K562 (cell line): Measurements from ENCODE around the gene TRIM33.

Experiments used
- CREB1 ChIP-seq, 2 experiments: sonication (generic) in 1 of 2; formaldehyde crosslinking in 1 of 2; IDR thresholded peaks; 2 replicates each; pipeline versions ENCODE4 v1.6.1 to v1.8.0; 2012 to 2022; ENCODE audit warnings: inconsistent platforms in 1 of 2, mild to moderate bottlenecking in 1 of 2, missing genetic modification reagents in 1 of 2, moderate library complexity in 1 of 2
- CTCF ChIP-seq, 3 experiments: IDR thresholded peaks in 2 of 3; conservative IDR thresholded peaks in 1 of 3; 2 replicates each; pipeline ENCODE4 v1.5.1; 2011 to 2012; ENCODE audit warnings: low read length in 3 of 3, mild to moderate bottlenecking in 3 of 3, control low read depth in 2 of 3, improper control_type of control experiment in 1 of 3, inconsistent platforms in 1 of 3, low read depth in 1 of 3, mixed read lengths in 1 of 3, moderate library complexity in 1 of 3; ENCODE audit not compliant: insufficient read depth in 2 of 3
- KAT2B ChIP-seq: IDR thresholded peaks from one replicate; pipeline ENCODE4 v1.6.1; 2012; ENCODE audit warnings: low read depth, mild to moderate bottlenecking, control low read depth, inconsistent platforms, low read length, moderate library complexity
- MEIS2 ChIP-seq: fragments of 450-650 bp; IDR thresholded peaks from 2 replicates; pipeline ENCODE4 v1.6.1; 2014; ENCODE audit warnings: mild to moderate bottlenecking; ENCODE audit not compliant: partially characterized antibody
- MTA2 ChIP-seq: fragments of 450-650 bp; IDR thresholded peaks from 2 replicates; pipeline ENCODE4 v1.6.1; 2016; ENCODE audit warnings: low read depth
- POLR2A ChIP-seq: fragments of 450-650 bp; conservative IDR thresholded peaks from 2 replicates; pipeline ENCODE4 v1.6.1; 2016
- PRPF4 ChIP-seq: fragments of 200-400 bp; formaldehyde crosslinking; IDR thresholded peaks from one replicate; pipeline ENCODE4 v1.6.1; 2017; ENCODE audit warnings: low read length, low read depth, mild to moderate bottlenecking; ENCODE audit not compliant: insufficient read depth, poor library complexity, severe bottlenecking
- TCF3 ChIP-seq: sonication (generic); formaldehyde crosslinking; IDR thresholded peaks from 2 replicates; pipeline ENCODE4 v1.4.0; 2020; ENCODE audit warnings: mild to moderate bottlenecking, missing genetic modification reagents

- TF ChIP-seq PRPF4 (no peak), CREB1 (IDR thresholded peaks at IDR 0.05) (no peak), CREB1 (CRISPR knock-in tag; IDR thresholded peaks at IDR 0.05) (no peak), MTA2 (no peak), MEIS2 (no peak), POLR2A (no peak), TCF3 (no peak), KAT2B (no peak), CTCF (IDR thresholded peaks at IDR 0.05 in 2 of 3, conservative IDR thresholded peaks at IDR 0.05 in 1 of 3; ENCODE audit: insufficient read depth in 2 of 3, low read depth in 1 of 3, low read length in 3 of 3) (no peak)
Measured at GRCh38 chr1:114545796-114546195, 34.8 kb upstream of the TRIM33 start.
